ENCODE results near the gene RAB11FIP2. TPM values are rescaled to one million over a fixed set of nuclear protein-coding genes. Genes with fewer than 3 reads are reported as not detected.

RAB11FIP2 gene
- polyA plus RNA-seq, 1 donor = 20.0 TPM

GRCh38 chr10:117983961-117984360 lies 62.8 kb downstream of the RAB11FIP2 start:
- no peak for DNase-seq (ENCODE audit: low read depth)

- no peak for DNase-seq (ENCODE audit: low read depth)
Observed at GRCh38 chr10:117980755-117981702, 65.7 kb downstream of the RAB11FIP2 start.

- DNase-seq (ENCODE audit: low read depth) = no peak
Observed at GRCh38 chr10:117980216-117980615, 66.5 kb downstream of the RAB11FIP2 start.

- DNase-seq (ENCODE audit: low read depth) = peak; percentile 83
Observed at GRCh38 chr10:117972168-117972837, 74.4 kb downstream of the RAB11FIP2 start.

DNA sequence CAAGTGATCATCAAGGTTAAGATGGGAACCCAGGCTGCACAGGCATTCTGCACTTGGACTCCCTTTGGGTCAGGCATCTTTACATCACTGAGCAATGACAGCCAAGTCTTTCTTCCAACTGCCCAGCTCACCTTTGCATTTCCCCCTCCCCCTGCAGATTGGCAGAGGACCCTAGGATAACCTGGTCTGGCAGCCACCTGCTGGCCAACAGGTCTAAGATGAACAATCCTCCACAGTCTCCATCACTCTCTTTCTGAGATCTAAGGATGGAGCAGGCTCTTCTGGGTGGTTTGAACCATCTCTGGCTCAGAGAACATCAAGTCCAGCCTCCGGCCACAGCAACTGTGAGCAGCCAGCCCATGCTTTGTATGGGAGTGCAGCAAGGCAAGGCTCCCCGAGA lies 75.8 kb downstream of the RAB11FIP2 start:
- no peak for DNase-seq (ENCODE audit: low read depth)

GRCh38 chr10:117969592-117969991 lies 77.1 kb downstream of the RAB11FIP2 start:
- no peak for DNase-seq (ENCODE audit: low read depth)

GRCh38 chr10:117968354-117969182 lies 78.2 kb downstream of the RAB11FIP2 start:
- DNase-seq (ENCODE audit: low read depth) = no peak

DNA sequence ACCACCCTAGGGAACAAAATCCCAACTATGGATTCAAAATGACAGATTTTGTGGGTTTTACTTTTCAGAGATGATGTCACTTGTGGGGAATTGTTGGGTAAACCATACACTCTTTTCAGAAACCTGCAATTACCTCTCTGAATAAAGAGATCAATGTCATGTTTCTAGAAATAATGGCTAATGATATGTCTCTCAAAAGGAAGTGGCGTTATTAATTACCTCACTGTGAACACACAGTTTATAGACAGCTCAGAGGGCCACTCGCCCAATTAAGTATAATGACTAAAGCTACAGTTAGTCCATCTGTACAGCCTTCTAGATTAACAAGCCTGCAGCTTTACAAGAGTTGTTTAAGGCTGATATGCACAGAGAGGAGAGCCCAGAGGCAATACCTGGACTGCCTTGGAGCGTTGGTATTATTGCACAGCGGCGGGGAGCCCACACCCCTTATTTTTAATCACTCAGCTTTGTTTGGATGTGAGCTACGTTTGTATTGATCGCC lies 79.5 kb downstream of the RAB11FIP2 start:
- no peak for DNase-seq (ENCODE audit: low read depth)

DNA sequence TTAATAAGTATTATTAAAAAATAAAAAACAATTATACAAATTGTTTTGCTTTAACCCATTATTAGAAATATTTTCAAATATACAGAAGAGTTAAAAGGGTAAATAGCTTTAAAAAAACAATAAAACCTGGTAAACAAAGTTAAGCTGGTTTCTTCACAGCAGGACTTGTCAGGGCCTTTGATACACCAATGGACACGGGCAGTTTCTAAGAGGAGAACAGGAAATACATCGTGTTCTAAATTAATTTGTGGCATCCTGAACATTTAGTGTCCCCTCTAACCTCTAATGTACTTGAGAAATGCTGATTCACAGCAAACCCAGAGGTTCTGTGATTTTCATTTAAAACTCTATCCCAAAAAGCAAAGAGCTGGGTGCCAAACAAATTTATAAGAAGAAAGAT lies 80.8 kb downstream of the RAB11FIP2 start:
- no peak for DNase-seq (ENCODE audit: low read depth)

GRCh38 chr10:117964536-117964935 lies 82.2 kb downstream of the RAB11FIP2 start:
- no peak for DNase-seq (ENCODE audit: low read depth)

DNA sequence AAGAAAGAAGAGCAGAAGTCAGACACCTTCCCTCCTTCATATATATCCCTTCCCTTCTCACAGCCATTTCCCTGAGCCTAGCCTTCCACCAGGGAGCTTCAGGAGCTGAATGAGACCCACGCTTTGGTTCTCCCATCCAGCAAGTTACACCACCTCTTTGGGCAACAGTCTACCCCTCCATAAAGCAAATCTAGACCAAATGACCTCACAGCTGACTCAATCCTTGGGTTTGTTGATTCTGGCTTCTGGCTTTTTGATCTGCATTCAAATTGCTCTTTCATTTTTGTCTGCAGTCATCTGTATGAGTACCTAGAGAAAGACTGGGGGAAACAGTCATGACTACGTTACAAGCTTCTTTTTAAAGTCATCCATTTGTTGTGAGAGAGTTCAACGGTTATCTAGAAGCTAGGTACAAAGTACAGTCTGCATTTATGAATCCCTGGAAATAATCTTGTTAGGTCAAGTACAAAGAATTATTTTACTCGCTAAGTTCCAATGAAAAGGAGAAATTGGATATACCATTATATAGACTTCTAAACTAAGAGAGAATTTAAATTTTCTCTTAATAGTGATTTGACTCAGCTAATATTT lies 86.3 kb downstream of the RAB11FIP2 start:
- no peak for DNase-seq (ENCODE audit: low read depth)

GRCh38 chr10:117956972-117957371 lies 89.8 kb downstream of the RAB11FIP2 start:
- no peak for DNase-seq (ENCODE audit: low read depth)

DNA sequence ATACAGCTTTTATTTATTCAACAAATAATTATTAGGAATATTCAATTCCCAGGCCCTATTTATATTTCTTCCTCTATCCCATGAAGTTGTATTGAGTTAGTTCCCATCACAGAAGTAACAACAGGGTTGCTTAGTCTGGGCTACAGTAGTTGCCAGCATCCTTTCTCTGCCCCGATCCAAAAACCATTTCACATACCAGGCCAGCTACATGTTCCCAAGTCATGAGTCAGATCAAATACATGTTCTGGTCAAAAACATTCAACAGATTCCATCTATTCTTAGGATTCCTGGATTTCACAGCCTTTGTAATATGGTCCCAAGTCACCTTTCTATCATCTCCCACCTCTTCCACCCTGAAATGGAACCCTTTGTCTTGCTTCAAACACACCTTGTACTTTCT lies 91.6 kb downstream of the RAB11FIP2 start:
- no peak for DNase-seq (ENCODE audit: low read depth)
